HG03175 (cell line): ENCODE measurements around the gene MTLN.
A peak's percentile ranks its signal among the peaks of the same experiment; 100 is the strongest.
"Not testable (repeated sequence)": the region's sequence is repeated elsewhere in the genome, so short reads cannot be mapped to it uniquely, and the experiment has no call there.

ENCODE experiments used
- ATAC-seq: cut with Tn5 transposase; IDR thresholded peaks from one replicate; pipeline ENCODE4 v1.9.1; 2021; ENCODE audit warnings: mild to moderate bottlenecking, moderate library complexity; ENCODE audit not compliant: unreplicated experiment

The MTLN gene

DNA sequence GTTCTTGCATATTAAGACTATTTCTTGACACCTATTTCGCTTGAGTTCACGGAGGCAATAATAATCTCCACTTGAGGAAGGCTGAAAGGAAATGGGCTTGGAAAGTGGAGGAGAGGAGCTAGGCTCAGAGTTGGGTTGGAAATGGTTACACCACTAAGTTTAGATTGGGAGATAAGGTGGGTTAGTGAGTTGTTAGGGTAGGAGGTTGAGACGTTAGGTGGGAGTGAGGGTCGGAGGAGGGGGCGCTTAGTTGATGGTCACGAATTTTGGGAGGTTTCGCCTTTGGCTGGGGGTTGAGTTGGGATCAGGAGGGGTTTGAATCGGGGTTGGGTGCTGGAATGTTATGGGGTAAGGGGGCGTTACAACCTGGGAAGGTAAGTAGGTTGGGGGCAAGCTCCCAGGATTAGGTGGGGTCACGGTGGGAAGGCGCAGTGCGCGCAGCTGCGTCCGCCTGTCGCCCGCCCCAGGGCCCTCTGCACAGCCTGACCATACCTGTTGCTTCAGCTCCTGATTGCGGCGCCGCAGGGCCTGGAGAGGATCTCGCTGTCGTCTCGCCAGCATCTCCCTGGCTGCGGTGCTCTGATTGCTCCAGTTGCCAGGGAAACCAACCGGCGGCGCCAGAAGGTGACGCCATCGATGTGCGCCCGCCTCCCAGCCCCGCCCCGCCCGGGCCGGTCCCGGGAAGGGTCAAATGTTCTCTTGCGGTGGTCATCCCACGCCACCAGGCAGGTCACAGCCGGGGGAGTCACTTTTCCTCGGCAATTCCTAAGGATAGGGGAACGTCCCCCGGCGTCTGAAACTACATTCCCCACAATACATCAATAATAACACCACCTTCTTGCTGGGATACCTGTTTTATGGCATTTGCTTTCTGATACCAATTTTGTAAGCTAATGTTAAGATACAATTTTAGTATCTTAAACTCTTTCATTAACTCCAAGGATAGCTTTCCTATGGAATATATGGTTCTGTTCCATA, 7.7 kb downstream of the MTLN start, which contains the start of gene NPHP1:
NPHP1 (minus strand) TSS at position 606 of the 978 bp plus-strand sequence; CDS start at position 561, 45 bp downstream.
- ATAC-seq, result peak; percentile 91

DNA sequence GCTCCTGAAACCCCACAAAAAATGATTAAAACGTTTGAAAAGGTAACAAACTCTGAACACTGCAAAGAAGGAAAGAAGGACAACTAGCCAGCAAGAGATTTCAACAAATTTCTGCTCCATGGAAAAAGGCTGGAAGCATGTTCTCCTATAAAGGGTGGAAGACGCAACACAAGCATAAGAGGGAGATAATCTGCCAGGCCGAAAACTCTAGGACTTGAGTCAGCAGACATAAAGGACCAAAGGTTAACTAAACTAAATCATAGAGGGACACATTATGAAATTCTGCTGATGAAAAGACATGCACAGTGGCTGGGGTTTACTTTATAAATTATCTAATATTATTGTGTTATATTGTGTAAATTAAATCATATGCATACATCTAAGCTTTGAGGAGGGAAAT, 14.3 kb downstream of the MTLN start:
- no peak for ATAC-seq

DNA sequence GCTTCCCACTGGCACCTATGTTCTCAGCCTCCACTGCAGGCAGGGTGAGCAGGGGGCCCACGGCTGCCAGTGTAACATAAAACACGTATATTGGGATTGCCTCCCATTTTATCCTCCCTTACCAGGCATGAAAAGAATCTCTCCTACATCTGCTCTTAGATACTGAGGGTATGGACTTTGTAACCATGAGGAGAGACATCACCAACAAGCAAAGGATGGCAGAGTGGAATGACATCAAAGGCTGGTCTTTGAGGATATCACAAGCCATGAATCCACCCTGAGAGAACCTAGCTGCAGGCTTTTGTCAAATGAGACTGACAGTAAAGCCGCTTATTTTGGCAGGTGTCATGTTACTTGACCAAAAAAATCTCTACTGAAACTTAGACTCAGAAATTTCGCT, 14.9 kb downstream of the MTLN start:
- ATAC-seq, result no peak

DNA sequence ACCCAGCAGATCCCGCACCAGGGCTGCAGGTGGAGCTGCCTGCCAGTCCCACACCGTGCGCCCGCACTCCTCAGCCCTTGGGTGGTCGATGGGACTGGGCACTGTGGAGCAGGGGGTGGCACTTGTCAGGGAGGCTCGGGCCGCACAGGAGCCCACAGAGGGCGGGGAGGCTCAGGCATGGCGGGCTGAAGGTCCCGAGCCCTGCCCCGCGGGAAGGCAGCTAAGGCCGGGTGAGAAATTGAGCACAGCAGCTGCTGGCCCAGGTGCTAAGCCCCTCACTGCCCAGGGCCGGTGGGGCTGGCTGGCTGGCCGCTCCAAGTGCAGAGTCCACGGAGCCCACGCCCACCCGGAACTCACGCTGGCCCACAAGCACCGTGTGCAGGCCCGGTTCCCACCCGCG, 22.2 kb downstream of the MTLN start:
- not testable (repeated sequence) for ATAC-seq

DNA sequence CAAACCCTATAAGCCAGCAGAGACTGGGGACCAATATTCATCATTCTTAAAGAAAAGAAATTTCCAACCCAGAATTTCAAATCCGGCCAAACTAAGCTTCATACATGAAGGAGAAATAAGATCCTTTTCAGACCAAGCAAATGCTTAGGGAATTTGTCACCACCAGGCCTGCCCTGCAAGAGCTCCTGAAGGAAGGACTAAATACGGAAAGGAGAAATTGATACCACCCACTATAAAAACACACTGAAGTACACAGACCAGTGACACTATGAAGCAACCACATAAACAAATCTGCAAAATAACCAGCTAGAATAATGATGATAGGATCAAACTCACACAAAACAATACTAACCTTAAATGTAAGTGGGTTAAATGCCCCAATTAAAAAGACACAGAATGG, 29.9 kb downstream of the MTLN start:
- no peak for ATAC-seq

DNA sequence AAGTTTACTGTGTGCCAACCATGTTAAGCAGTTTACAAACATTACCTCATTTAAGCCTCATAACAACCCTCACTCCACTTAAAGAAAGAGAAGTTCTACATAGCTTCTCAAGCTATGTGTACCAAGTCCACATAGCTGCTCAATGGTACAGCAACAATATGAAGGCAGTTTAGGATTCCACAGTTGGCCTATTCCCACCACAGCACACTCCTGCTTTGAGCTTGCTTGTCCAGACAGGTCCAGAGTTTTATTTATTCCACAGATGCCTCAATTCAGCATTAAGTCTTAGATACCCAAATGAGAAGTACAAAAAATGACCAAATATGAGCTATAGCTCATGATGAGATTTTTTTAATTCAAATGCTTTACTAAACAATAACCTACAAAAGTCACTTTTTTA, 32.3 kb downstream of the MTLN start:
- ATAC-seq, result no peak

DNA sequence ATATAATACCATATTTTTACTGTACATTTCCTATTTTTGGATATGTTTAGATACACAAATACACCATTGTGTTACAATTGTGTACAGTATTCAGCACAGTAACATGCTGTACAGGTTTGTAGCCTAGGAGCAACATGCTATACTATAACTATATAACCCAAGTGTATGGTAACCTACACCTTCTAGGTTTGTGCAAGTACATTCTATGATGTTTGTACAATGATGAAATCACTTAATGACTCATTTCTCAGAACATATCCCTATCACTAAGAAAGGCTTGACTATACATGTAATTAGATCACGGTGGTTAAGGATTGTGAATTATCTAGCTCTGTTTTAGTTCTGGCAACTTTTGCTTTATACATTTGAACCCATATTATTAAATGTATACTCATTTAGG, 38.8 kb downstream of the MTLN start:
- no peak for ATAC-seq

DNA sequence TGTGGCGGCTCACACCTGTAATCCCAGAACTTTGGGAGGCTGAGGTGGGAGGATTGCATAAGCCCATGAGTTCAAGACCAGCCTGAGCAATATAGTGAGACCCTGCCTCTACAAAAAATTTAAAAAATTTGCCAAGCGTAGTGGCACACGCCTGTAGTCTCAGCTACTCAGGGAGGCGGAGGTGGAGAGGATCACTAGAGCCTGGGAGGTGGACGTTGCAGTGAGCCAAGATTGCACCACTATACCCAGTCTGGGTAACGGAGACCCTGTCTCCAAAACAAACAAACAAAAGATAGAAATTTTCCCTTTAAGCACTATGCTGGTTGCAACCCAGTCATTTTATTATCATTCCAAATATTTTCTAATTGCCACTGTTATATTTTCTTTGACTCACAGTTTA, 39.8 kb downstream of the MTLN start:
- ATAC-seq, result no peak

DNA sequence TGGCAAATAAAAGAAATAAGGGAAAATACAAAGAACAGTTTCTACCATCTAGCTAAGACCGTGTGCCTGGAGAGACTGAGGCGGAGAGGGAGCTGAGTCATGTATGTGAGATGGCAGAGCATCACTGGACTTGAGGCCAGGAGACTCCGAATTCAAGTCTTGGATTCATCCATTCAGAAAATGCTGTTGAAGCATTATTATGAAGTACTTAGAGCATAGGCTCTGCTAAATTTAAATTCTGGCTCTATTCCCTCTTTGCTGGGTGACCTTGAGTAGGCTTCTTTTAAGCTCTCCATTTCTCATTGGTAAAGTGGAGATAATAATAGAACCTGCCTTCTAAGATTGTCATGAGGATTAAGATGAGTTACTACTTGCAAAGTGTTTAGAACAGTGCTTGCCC, 42.2 kb downstream of the MTLN start:
- ATAC-seq, result no peak

DNA sequence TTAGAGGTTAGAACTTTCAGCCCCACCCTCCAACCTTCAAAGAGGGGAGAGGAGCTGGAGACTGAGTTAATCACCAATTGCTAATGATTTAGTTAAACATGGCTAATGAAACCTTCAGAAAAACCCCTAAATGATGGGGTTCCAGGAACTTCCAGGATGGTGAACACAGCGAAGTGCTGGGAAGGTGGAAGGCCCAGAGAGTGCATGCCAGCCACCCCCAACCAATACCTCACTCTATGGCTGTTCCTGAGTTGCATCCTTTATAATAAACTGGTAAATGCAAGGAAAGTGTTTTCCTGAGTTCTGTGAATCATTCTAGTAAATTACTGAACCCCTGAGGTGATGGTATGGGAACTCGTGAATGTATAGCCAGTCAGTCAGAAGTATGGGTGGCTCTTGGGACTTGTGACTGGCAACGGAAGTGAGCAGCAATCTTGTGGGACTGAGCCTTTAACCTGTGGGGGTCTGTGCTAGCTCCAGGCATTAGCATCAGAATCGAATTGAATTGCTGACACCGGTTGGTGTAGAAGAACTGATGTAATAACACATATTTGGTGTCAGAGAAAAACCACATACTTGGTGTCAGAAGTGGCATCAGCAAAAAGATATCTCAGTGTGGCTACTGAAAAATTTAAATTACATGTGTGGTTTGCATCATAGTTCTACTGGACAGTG, 44.9 kb downstream of the MTLN start:
- ATAC-seq, result no peak

DNA sequence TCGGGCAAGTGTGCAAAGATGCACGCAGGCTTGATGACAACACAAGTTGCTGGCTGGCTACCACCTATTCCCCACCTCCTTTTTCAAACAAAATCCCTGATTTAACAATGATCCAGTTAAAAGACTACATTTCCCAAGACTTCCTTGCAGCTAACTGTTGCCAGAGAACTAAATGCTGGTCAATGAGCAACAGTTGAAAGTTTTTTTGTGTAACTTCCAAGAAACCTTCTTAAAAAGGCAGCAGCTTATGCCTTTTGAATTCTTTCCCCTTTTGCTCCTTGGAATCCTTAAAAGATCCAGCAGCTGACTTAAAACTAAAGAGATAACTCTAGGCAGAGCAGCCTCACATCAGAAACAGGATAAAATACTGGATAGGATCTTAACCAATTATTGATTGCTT, 46.1 kb downstream of the MTLN start:
- no peak for ATAC-seq
